Activated naive CD4-positive, alpha-beta T cell treated with anti-CD3 and anti-CD28 coated beads, Interleukin-2, amount 10 ng/mL, durations not matched to agents 5 hours and 36 hours (primary cell): ENCODE results near the gene RNF144B. TPM values are rescaled to one million over a fixed set of nuclear protein-coding genes. Genes with fewer than 3 reads are reported as not detected.

Source experiments
- total RNA-seq, 2 experiments: library from RNA; stranded (reverse); gene quantifications; one replicate each; pipeline ENCODE4 v1.2.3, GENCODE V29; 2021

Gene RNF144B
- total RNA-seq, result 1 to 10 TPM; 2.2 to 2.8 TPM

GRCh38 chr6:18387061-18387721, at the start of gene RNF144B:
TSS of gene RNF144B (plus strand) at chr6:18387350. CDS start at chr6:18399535, 12,185 bp downstream.

Other genes starting within 250 kb of the RNF144B start
- gene TPMT, start 232.3 kb upstream of the RNF144B start, total RNA-seq, result 1 to 10 TPM; 5.3 to 5.9 TPM
- gene KDM1B, start 231.9 kb upstream of the RNF144B start, total RNA-seq, result 10 to 100 TPM; 10.8 to 11.6 TPM
- gene DEK, start 122.8 kb upstream of the RNF144B start, total RNA-seq, result 100 to 1,000 TPM; 204 to 215 TPM